ENCODE data around the gene GAN.

- TF ChIP-seq EZH2 (IDR thresholded peaks at IDR 0.05; ENCODE audit: insufficient read depth, poor library complexity, severe bottlenecking) (no peak), EZH2phosphoT487 (IDR thresholded peaks at IDR 0.05; ENCODE audit: insufficient read depth, low read depth) (no peak)
Measured at GRCh38 chr16:81401035-81401950, 86.5 kb downstream of the GAN start.

All from GM23248 (cell line).